ENCODE data around the gene ZNF320. TPM values are rescaled to one million over a fixed set of nuclear protein-coding genes. Genes with fewer than 3 reads are reported as not detected.

The ZNF320 gene
- total and polyA plus RNA-seq, 9 of the 15 experiments (the other 6 are each of a cell fraction or from before 2014, with no cell fraction given), result 5.4 to 25.6 (median 11.7) TPM

- TF ChIP-seq E2F8 (IDR thresholded peaks at IDR 0.05; ENCODE audit: low read depth, partially characterized antibody) (peak; percentile 74), IRF9 (tag; IDR thresholded peaks at IDR 0.05) (peak; percentile 78; the same call in 1 of the 2 replicates), ZKSCAN3 (CRISPR knock-in tag; IDR thresholded peaks at IDR 0.05) (no peak), ATF6 (CRISPR knock-in tag; IDR thresholded peaks at IDR 0.05) (peak; percentile 80; the same call in 1 of the 2 replicates), EP400 (IDR thresholded peaks at IDR 0.05) (peak; percentile 81), LCOR (CRISPR knock-in tag; IDR thresholded peaks at IDR 0.05) (peak; percentile 46; the same call in 1 of the 2 replicates), RBM39 (optimal IDR thresholded peaks at IDR 0.05; ENCODE audit: low read depth, low read length) (no peak), EP300 (IDR thresholded peaks at IDR 0.05; ENCODE audit: low read length) (peak; percentile 98), PBX2 (CRISPR knock-in tag; IDR thresholded peaks at IDR 0.05; ENCODE audit: low read depth) (no peak), PBX2 (tag; conservative IDR thresholded peaks at IDR 0.05; ENCODE audit: low read depth) (peak; percentile 88), TFAM (CRISPR knock-in tag; conservative IDR thresholded peaks at IDR 0.05) (no peak), POLR2G (IDR thresholded peaks at IDR 0.05; ENCODE audit: low read depth, low read length) (no peak), GATA2 (CRISPR knock-in tag; IDR thresholded peaks at IDR 0.05) (peak; percentile 99), ARID3B (CRISPR knock-in tag; IDR thresholded peaks at IDR 0.05; ENCODE audit: borderline replicate concordance) (peak; percentile 49; the same call in 1 of the 2 replicates), BACH1 (tag; IDR thresholded peaks at IDR 0.05) (peak; percentile 92), BCL6 (CRISPR knock-in tag; IDR thresholded peaks at IDR 0.05) (peak; percentile 57; the same call in 1 of the 2 replicates), NCOA4 (IDR thresholded peaks at IDR 0.05; ENCODE audit: partially characterized antibody) (no peak)
Measured at GRCh38 chr19:52936151-52936953, 38.9 kb upstream of the ZNF320 start (continued).

Data from K562 (cell line).